WI38 (cell line): Measurements from ENCODE around the gene DBP.

Experiments used
- H3K4me3 ChIP-seq: 2 replicates; pipeline ENCODE4 v1.5.1; 2011; ENCODE audit warnings: low read depth, mild to moderate bottlenecking, control low read depth, low read length
- TF ChIP-seq, protein P1 (sequence below): IDR thresholded peaks from 2 replicates; pipeline ENCODE4 v1.5.1; 2012; ENCODE audit warnings: low read depth, mild to moderate bottlenecking, control low read depth, low read length

Gene DBP

DNA sequence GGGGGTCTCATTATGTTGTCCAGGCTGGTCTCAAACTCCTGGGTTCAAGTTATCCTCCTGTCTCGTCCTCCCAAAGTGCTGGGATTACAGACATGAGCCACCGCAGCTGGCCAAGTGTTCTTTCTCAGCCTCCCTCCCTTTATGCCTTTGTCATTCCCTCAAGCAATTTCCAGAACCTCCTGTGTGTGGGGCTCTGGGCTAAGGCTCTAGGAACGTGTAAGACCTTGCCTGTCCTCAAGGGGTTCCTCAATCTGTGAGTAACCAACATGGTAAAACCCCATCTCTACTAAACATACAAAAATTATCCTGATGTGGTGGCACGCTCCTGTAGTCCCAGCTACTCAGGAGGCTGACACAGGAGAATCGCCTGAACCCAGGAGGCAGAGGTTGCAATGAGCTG lies 46.2 kb downstream of the DBP start:
- TF ChIP-seq, protein P1, sequence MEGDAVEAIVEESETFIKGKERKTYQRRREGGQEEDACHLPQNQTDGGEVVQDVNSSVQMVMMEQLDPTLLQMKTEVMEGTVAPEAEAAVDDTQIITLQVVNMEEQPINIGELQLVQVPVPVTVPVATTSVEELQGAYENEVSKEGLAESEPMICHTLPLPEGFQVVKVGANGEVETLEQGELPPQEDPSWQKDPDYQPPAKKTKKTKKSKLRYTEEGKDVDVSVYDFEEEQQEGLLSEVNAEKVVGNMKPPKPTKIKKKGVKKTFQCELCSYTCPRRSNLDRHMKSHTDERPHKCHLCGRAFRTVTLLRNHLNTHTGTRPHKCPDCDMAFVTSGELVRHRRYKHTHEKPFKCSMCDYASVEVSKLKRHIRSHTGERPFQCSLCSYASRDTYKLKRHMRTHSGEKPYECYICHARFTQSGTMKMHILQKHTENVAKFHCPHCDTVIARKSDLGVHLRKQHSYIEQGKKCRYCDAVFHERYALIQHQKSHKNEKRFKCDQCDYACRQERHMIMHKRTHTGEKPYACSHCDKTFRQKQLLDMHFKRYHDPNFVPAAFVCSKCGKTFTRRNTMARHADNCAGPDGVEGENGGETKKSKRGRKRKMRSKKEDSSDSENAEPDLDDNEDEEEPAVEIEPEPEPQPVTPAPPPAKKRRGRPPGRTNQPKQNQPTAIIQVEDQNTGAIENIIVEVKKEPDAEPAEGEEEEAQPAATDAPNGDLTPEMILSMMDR: no peak
- H3K4me3 ChIP-seq: no peak overlapping the region

- TF ChIP-seq, protein P1: peak; percentile 89
- peak overlapping the region; percentile 37 for H3K4me3 ChIP-seq
Measured at GRCh38 chr19:48588670-48589401, 48.3 kb downstream of the DBP start.

- TF ChIP-seq, protein P1: no peak
- H3K4me3 ChIP-seq: no peak overlapping the region
Measured at GRCh38 chr19:48587387-48587786, 49.8 kb downstream of the DBP start.

DNA sequence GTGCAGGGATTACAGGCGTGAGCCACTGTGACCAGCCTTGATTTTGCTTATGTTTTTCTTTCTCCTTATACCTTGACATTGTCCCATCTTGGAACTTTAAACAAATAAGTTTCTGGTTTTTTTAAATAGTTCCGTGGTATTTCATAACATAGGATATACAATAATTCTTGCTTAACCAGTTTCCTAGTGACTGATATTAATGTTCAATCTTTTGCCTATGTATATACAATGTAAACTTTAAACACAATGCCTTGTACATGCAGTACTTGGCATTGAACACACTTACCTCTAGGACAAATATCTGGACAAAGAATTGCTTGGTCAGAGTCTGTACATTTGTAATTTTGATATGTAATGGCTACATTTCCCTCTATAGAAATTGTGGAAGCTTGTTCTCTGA lies 55.0 kb downstream of the DBP start:
- H3K4me3 ChIP-seq: no peak overlapping the region
- TF ChIP-seq, protein P1: no peak
